NCI-H460 (cell line): ENCODE measurements around the gene LRMDA. TPM values are rescaled to one million over a fixed set of nuclear protein-coding genes. Genes with fewer than 3 reads are reported as not detected.
"Not testable (repeated sequence)": the region's sequence is repeated elsewhere in the genome, so short reads cannot be mapped to it uniquely, and the experiment has no call there.

Source experiments
- DNase-seq: peaks from one replicate; pipeline ENCODE4 v3.0.0-alpha.2; 2016; ENCODE audit warnings: low read depth; ENCODE audit errors: extremely low read depth
- total RNA-seq: library from RNA; depleted of rRNA; stranded (reverse); fragments of >200 nt; shearing (Covaris generic); gene quantifications from 2 replicates; pipeline ENCODE4 v1.2.3, GENCODE V29; 2014

LRMDA gene
- total RNA-seq, 1 experiment from 2014 or later, result 0.99 TPM

GRCh38 chr10:75600833-75601232, 169.4 kb downstream of the LRMDA start:
- DNase-seq, result no peak

- no peak for DNase-seq
These were observed 170.9 kb downstream of the LRMDA start for GRCh38 chr10:75602341-75602740.

- DNase-seq, result no peak
These were observed 173.7 kb downstream of the LRMDA start for GRCh38 chr10:75605096-75605495.

- not testable (repeated sequence) for DNase-seq
These were observed 174.4 kb downstream of the LRMDA start for GRCh38 chr10:75605795-75606194.

GRCh38 chr10:75606203-75606779, 174.9 kb downstream of the LRMDA start:
- DNase-seq, result no peak

GRCh38 chr10:75607576-75607975, 176.2 kb downstream of the LRMDA start:
- DNase-seq, result no peak

- no peak for DNase-seq
These were observed 178.8 kb downstream of the LRMDA start for GRCh38 chr10:75610183-75610582.

- DNase-seq, result no peak
These were observed 180.0 kb downstream of the LRMDA start for GRCh38 chr10:75611172-75611992.

- DNase-seq, result no peak
These were observed 180.6 kb downstream of the LRMDA start for GRCh38 chr10:75611993-75612372.

GRCh38 chr10:75612904-75613684, 181.7 kb downstream of the LRMDA start:
- DNase-seq, result no peak

GRCh38 chr10:75613685-75614504, 182.5 kb downstream of the LRMDA start:
- DNase-seq, result no peak

- DNase-seq, result no peak
These were observed 184.7 kb downstream of the LRMDA start for GRCh38 chr10:75616076-75616475.

- DNase-seq, result no peak
These were observed 185.6 kb downstream of the LRMDA start for GRCh38 chr10:75616874-75617478.

GRCh38 chr10:75617485-75618155, 186.2 kb downstream of the LRMDA start:
- DNase-seq, result no peak

GRCh38 chr10:75619635-75620034, 188.2 kb downstream of the LRMDA start:
- DNase-seq, result no peak

- DNase-seq, result no peak
These were observed 188.9 kb downstream of the LRMDA start for GRCh38 chr10:75620356-75620755.

GRCh38 chr10:75621003-75621402, 189.6 kb downstream of the LRMDA start:
- DNase-seq, result not testable (repeated sequence)

- no peak for DNase-seq
These were observed 191.1 kb downstream of the LRMDA start for GRCh38 chr10:75622503-75622902.

GRCh38 chr10:75623310-75624093, 192.1 kb downstream of the LRMDA start:
- no peak for DNase-seq
